SKM-1 treated with dmso at 0.1 percent for 144 hours (cell line): ENCODE results near the gene MTA1.

ENCODE experiments used
- DNase-seq: peaks from one replicate; lab custom pipeline; 2025; ENCODE audit not compliant: unreplicated experiment; lab: John Stamatoyannopoulos, UW

The MTA1 gene

DNA sequence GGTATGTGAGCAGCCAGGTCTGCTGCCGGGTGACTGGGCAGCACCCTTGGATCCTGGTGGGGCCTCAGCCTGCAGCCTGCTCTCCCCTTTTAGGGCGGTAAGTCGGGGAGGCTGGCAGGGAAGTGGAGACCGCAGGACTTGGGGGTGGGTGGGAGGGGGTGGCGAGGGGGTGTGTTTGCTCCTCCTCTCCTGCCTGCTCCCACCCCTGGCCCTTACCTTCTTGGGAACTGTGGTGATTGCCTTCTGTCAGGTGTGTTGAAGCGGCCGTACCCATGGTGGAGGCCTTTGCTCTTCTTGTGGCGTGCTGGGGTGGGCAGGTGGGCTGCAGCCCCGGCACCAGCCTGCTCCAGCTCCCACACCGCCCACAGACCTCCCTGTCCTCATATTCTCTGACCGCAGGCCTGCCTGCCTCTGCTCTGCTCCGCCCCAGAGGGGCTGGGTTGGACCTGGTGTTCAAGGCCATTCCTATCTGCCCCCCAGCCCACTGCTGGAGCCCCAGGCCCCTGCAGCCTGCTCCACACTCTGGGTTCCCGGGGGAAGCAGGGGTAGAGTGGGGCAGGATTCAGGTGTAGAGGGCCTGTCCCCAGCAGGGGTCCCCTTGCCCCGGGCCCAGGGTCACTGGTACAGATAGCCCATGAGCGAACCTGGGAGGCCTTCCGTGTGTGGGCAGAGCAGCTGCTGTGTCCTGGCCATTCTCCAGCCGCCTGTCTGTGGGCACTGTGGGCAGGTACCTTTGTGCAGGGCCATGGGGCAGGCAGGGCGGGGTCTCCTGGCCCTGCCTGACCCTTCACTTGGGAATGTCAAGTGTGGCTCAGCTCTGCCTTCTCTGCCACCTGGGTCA lies 76.6 kb downstream of the MTA1 start:
- DNase-seq, result no peak

DNA sequence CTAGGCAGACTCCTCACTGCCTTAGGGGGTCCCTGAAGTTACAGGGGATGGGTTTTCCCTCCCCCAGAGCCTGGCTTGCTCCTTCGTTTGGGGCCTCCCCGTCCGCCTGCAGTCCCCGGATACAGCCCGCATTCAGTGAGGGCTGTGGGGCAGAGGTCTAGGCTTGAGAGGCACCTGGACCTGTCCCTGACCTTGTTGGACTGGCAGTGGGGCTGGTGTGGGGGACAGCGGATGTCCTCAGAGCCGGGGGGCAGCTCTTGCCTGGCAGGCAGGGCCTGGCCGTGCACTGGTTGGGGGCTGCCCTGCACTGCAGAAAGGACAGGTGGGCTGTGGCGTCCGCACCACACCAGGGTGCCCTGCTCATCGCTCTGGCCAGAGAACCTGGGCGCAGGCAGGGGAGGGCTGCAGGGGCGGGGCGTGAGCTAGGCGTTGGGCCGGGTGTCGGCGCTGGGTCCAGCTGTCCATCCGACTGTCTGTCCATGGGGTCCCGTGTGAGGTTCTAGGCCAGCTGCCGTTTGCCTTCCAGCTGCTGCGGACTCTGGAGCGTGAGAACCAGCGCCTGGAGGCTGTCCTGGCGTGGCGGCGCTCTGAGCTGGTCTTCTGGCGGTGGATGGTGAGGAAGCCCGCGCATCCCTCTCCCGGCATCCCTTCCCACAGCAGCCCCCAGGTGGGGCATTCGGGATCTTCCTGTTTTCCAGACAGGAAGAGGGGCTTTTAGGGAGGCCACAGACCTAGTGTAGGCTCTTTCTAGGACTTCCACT lies 77.4 kb downstream of the MTA1 start:
- DNase-seq, result no peak

DNA sequence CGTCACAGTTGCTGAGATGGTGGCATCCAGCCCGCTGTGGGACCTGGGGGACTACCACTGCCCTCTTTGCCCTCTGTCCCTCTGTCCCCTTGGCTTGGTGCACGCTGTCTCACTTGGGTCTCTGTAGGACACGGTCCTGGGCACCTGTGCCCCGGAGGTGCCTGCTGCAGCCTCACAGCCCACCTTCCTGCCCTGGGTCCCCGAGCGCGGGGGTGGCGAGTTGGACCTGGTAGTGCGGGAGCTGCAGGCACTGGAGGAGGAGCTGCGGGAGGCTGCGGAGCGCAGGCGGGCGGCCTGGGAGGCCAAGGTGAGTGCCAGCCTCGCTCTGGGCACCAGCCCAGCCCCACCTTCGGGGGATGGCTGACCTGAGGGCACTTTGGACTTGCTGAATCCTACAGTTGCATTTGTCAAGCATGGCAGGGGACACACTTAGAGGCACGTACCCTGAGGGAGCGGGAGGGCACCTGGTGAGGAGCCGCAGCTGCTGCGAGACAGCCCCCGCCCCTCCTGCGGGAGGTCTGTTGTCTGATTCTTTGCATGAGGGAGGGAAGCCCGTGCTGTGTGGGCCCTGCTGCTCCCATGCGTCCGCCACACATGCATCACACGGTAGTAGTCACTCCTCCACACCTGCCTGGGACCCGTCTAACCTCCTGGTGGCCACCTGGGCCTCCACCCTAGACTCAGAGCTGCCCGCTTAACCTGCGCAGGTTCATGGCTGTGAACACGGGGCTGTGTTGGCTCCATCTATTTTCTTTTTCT lies 78.2 kb downstream of the MTA1 start:
- no peak for DNase-seq

DNA sequence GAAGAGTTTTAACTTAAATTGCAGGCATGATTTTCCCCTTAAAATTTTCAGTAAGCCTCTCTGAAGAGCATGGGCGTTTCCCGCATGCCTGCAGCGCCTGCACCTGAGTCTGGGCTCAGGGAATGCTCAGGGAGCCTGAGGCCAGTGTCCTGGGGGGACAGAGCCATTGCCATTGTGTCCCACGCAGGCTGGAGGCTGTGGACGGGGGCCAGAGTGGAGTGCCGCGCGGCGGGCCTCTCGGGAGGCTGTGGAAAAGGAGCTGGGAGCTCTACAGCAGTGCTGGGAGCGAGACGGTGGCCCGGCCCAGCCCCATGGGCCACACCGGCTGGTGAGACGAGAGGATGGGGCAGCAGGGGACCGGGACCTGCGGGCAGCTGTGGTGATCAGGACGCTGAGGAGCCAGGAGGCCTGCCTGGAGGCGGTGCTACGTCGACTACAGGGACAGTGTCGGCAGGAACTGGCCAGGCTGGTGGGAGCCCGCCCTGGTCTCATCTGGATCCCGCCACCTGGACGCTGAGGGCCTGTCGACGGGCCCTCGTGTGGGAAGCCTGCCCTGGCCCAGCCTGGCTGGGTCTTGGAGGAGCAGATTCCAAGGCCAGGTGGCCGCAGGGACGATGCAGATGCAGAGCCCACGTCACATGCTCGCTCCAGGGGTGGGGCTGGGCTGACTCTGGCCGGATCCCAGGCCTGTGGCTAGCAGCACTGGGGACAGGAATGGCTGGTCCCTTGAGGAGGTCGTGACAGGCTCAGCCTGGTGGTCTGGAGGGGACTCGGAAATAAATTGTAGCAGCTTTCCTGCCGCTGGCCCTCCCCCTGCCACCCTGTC lies 79.0 kb downstream of the MTA1 start:
- DNase-seq, result no peak

DNA sequence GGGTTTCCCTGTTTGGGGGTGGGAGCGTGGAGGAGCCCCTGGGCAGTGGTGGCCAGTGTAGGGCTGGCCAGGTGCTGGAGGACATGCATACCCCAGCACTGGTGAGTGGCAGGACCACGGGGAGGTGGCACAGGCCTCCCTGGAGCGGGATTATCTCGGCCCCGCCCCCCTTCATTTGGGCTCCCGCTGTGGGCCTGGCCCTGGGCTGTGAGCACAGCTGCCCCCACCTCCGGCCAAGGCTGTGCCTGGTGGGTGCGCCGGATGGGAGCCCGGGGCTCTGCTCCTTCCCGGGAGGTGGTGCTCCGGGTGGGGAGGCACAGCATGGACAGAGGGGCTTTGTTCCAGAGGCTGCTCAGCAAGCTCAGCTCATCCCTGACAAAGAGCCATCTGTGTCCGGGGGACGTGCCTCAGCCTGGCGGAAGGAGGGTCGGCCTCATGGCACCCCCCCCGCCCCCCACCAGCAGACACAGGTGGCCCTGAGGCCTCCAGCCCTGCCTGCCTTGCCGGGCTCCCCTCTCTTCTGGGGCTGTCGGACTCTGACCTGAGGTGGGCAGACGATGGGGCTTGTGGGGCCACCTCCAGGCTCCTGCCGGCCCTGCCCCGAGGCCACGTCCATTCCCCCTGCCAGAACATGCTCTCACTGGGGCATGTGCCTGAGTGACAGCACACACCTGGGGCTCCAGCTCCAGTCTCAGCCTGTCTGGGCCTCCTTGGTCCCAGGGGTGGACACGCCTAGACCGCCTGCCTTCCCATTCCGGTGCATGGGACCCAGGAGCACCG lies 79.8 kb downstream of the MTA1 start:
- DNase-seq, result no peak

DNA sequence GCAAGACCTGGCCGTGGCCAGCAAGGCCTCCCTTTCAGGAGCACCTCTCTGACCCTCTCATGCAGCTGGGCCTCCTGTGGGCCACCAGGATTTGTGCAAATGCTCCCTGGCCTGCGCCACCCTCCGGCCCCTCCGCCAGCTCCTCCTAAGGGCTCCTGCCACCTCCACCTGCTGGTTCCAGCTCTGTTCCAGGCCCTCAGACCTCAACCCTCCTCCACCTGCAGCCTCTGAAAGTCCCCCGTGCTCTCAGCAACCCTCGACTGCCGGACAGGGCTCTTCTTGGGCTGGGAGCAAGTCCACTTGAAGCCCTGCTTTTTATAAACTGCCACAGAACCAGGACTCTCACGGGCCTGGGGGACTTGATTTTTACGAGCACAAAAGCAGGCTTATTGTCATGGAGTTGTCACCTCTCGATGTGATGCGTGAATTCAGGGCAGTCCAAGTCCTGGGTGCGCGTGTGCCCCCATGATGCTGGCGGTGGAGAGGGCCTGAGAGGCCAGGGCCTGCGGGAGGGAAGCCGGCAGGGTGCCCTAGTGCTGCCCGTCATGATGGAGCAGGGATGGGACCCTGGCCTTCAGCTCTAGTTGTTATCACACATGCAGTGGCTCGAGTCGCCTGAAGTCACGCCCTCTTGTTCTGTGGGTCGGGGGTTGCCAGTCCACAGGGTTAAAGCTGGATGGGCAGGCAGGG lies 80.6 kb downstream of the MTA1 start:
- no peak for DNase-seq

DNA sequence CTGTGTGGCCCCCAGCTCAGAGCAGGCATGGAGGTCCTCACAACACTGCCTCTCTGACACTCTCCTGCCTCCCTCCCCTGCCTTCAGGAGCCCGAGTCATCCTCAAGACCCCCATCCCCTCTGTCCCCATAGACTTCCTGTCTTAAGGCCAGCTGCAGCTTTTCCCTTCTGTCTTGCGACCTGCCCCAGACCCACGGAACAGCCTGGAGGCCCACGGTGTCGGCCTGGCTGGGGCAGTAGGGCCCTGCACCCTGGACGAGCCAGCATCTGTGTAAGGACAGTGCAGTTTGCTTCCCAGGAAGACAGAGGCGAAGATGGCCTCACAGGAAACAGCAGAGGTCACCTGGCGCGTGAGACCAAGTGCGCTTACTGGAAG lies 81.1 kb downstream of the MTA1 start:
- no peak for DNase-seq

DNA sequence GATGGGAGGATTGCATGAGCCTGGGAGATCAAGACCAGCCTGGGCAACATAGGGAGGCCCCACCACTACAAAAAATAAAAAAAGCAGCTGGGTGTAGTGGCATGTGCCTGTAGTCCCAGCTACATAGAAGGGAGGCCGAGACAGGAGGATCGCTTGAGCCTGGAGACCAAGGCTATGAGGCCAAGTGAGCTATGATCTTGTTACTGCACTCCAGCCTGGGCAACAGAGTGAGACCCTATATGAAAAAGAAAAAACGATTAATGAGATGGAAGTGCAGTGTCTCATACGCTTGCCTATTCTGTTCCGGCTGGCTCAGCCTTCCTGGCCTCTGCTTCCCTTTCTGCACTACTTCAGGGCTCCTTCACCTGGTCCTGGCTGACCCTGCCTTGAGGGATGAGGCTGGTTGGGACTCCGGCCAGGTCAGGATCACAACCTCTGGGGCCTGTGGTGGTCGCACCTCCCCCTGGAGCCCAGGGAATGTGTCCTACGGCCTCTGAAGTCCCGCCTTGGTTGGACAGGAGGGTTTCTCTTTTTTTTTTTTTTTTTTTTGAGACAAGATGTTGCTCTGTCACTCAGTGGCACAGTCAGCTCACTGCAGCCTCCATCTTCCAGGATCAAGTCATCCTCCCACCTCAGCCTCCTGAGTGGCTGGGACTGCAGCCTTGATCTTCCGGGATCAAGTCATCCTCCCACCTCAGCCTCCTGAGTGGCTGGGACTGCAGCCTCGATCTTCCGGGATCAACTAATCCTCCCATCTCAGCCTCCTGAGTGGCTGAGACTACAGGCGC lies 82.1 kb downstream of the MTA1 start:
- DNase-seq, result no peak

DNA sequence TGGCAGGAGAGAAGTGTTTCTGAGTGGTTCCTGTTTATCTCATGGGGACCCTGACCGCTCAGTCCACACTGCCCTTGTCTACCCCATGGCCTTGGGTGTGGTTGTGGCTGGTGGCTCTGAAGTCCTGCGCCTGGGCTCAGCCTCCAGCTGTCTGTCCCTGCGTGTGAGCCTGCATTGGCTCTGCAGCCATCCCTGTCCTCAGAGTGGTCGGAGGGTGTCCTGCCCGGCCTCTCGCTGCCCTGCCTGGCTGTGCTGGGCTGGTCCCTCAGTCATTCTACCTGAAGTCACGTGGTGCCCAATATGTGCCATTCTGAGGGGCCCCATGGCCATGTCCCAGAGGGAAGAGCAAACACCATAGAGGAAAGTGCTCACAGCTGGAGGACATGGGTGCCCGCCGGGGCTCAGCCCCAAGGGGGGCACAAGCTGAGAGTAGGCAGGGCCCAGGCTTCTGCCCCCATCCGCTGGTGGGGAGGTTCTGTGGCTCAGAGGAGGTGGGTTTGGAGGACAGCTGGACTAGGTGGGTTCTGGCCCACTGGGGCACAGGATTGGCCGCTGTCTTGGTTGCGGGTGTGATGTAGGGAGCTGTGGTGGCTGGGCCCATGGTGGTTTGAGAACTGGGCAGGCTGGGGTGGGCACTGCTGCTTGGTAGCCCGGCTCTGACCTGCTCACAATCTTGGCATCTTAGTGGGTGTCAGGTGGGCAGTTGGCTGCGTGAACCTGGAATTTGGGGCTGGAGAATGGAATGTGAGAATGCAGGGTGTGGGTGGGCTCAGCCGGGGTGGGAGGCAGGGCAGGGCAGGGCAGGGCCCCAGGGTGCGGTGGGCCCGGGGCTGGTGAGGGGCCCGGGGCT lies 83.0 kb downstream of the MTA1 start:
- DNase-seq, result no peak

DNA sequence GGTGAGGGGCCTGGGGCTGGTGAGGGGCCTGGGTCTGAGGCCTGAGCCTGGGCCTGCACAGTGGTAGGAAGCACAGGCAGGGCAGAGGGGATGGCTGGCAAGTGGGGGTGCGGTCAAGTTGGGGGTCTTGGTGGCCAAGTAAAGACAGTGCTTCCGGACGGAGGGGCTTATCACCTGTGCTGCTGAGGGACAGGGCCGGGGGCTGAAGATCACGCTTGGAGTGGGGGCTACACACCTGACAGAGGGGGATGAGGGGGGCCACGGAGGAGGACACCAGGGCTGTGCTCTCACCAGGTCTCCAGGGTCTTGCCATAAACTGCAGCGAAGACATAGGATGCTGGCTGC lies 83.6 kb downstream of the MTA1 start:
- no peak for DNase-seq

DNA sequence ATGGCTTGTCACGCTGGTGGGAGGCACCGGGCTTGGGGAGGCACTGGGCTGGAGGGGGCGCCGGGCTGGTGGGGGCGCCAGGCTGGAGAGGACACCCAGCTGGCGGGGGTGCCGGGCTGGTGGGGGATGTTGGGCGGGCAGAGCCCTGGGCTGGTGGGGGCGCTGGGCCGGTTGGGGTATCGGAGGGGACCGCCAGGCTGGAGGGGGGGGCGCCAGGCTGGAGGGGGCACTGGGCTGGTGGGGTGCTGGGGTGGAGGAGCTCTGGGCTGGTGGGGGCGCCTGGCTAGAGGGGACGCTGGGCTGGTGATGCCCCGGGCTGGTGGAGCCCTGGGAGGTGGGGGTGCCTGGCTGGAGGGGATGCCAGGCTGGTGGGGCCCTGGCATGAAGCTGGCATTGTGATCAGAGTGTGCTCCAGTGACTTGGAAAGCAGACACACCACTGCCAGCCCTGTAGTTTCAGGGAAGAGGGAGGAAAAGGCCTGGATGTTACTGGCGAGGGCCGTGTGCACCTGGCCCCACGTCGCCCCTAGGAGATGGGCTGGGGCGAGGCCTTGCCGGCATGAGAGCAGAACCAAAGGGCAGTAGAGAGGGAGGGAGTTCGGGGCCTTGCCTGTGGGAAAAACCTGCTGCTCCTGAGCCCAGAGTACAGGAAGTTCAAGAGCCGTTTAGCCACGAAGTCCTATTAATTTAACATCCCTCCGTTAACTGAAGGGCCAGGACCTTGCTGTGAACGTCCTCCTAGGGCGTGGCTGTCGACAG lies 84.5 kb downstream of the MTA1 start:
- DNase-seq, result no peak

DNA sequence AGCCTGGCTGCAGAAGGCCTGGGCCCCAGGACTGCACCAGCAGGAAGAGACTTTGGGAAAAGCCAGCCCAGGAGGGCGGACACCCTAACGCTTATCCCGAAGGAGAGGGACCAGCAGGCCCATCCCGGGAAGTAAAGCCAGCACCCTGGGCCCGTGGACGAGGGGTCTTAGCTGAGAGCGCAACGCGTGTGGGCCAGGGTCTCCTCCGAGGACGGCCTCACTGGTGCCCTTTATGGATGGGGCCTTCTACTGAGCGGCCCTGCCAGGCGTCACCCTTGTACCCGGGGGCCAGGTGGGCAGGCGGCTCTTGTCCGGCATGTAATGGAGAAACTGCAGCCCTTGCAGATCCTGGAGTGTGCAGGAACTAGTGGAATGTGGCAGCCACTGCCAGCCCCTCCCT lies 85.5 kb downstream of the MTA1 start:
- no peak for DNase-seq

DNA sequence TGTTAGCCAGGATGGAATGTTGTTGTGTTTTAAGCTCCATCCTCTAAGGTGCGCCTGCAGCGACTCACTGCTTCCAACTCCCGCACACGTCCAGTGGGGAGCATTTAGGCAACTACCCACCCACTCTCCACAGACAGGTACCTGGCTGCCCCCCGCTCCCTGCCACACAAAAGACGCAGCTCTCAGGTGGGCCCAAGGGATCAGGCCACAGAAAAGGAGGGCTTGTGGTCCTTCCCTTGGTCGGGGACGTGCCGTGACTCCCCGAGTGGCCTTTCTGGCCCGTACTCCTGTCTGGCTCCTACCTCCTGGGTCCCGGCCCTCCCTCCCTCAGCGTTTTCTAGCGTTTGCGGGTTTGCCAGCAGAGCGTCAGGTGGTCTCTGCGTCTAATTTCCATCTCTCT lies 87.6 kb downstream of the MTA1 start:
- DNase-seq, result no peak

DNA sequence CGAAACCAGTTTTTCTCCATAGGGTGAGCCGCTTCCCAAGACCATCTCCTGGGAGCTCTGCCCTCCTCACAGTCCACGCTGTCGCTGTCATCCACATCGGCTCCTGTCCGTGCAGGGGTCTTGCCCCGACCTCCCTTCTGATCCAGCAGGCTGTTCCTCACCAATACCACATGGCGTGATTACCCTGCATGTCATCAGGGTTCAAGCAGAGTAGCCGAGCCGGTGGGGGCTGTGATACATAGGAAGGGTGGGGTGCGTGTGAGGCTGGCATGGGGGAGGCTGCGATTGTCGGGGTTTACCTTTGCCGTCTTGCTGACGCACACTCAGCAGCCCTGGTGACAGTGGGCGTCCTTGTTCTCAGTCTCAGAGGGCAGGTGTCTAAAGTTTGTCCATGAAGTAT lies 88.4 kb downstream of the MTA1 start:
- DNase-seq, result no peak

DNA sequence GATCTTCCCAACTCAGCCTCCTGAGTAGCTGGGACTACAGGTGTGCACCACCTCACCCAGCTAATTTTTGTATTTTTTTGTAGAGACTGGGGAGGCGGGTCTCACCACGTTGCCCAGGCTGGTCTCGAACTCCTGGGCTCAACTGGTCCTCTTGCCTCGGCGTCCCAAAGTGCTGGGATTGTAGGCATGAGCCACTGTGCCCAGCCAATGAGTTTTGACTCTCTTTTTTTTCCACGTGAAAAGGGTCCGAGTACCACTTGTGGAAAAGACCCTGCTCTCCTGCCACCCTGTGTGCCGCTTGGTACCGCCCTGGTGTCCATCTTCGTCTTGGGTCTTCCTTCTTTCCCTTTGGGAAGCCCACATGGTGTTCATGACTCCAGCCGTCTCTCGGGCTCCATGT lies 89.0 kb downstream of the MTA1 start:
- DNase-seq, result no peak

DNA sequence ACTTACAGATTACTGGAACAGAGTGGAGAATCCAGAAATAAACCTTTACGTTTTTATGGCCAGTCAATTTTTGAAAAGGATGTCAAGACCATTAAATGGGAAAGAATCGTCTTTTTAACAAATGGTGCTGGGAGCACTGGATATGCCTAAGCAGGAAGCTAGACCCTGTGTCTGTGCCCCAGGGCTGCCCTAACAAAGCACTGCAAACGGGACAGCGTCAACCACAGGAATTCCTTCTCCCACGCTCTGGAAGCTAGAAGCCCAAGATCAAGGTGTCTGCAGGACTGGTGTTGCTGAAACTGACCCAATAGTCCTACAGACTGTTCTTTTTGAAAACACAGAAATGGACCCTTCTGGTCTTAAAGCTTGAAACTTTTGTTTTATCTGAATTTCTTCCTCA lies 97.5 kb downstream of the MTA1 start:
- DNase-seq, result no peak

DNA sequence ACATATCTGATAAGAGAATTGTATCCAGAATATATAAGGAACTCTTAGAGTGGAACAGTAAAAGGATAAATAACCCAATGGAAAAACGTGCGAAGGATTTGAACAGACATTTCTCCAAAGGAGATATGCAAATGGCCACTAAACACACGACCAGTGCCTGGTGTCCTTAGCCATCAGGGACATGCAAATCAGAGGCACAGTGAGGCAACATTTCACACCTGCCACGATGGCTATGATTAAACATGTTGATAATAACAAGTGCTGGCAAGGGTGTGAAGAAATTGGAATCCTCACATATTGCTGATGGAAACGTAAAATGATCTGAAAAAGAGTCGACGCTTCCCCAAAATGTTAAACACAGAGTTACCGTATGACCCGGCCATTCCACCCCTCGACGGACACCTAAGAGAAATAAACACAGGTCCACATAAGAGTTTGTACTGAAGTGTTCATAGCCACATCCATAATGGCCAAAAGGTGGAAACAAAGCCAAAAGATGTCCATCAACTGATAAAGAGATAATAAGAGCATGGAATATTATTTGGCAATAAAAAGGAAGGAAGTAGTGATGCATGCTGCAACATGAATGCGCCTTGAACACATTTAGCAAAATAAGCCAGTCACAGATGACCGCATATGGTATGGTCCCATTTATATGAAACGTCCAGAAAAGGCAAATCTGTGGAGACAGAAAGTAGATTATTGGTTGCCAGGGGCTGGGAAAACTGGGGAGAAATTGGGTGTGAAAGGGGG lies 100.5 kb downstream of the MTA1 start:
- no peak for DNase-seq
